HepG2 (cell line): ENCODE measurements around the gene PCYT2. TPM values are rescaled to one million over a fixed set of nuclear protein-coding genes. Genes with fewer than 3 reads are reported as not detected.

Experiments used
- ARID4A ChIP-seq: sonication (generic); formaldehyde crosslinking; IDR thresholded peaks from 2 replicates; pipeline ENCODE4 v1.5.0; 2020; ENCODE audit warnings: mild to moderate bottlenecking, missing genetic modification reagents, borderline replicate concordance
- CC2D1A ChIP-seq: sonication (generic); formaldehyde crosslinking; IDR thresholded peaks from 2 replicates; pipeline ENCODE4 v1.8.1; 2023; ENCODE audit warnings: mild to moderate bottlenecking, missing genetic modification reagents
- E2F1 ChIP-seq: sonication (generic); formaldehyde crosslinking; IDR thresholded peaks from 2 replicates; pipeline ENCODE4 v1.5.0; 2020; ENCODE audit warnings: missing genetic modification reagents
- GPN1 ChIP-seq: sonication (generic); formaldehyde crosslinking; IDR thresholded peaks from 2 replicates; pipeline ENCODE4 v1.5.1; 2020; ENCODE audit warnings: missing genetic modification reagents, borderline replicate concordance
- GTF2F1 ChIP-seq: fragments of 150-350 bp; IDR thresholded peaks from 2 replicates; pipeline ENCODE4 v1.6.1; 2014; ENCODE audit warnings: low read length
- HES4 ChIP-seq: sonication (generic); formaldehyde crosslinking; IDR thresholded peaks from 2 replicates; pipeline ENCODE4 v1.9.0; 2021; ENCODE audit warnings: mild to moderate bottlenecking, missing genetic modification reagents, borderline replicate concordance
- HNRNPK ChIP-seq: fragments of 200-400 bp; formaldehyde crosslinking; IDR thresholded peaks from 2 replicates; pipeline ENCODE4 v1.6.1; 2018; ENCODE audit warnings: low read length, low read depth, moderate library complexity, mild to moderate bottlenecking; ENCODE audit not compliant: poor library complexity, severe bottlenecking
- NKX3-1 ChIP-seq: sonication (generic); formaldehyde crosslinking; IDR thresholded peaks from 2 replicates; pipeline ENCODE4 v1.5.0; 2020; ENCODE audit warnings: missing genetic modification reagents
- SIX1 ChIP-seq: sonication (generic); formaldehyde crosslinking; IDR thresholded peaks from 2 replicates; pipeline ENCODE4 v1.4.0; 2020; ENCODE audit warnings: missing genetic modification reagents, borderline replicate concordance
- ZBTB20 ChIP-seq: sonication (generic); formaldehyde crosslinking; IDR thresholded peaks from 2 replicates; pipeline ENCODE4 v1.8.1; 2023; ENCODE audit warnings: missing genetic modification reagents, low read depth, mild to moderate bottlenecking, borderline replicate concordance
- ZEB1 ChIP-seq: IDR thresholded peaks from 2 replicates; pipeline ENCODE4 v1.6.1; 2012; ENCODE audit warnings: mild to moderate bottlenecking, low read depth, inconsistent platforms; ENCODE audit not compliant: insufficient replicate concordance
- ZFP82 ChIP-seq: sonication (generic); formaldehyde crosslinking; IDR thresholded peaks from 2 replicates; pipeline ENCODE4 v1.5.1; 2020; ENCODE audit warnings: mild to moderate bottlenecking, missing genetic modification reagents, borderline replicate concordance
- ZNF253 ChIP-seq: sonication (generic); formaldehyde crosslinking; IDR thresholded peaks from 2 replicates; pipeline ENCODE4 v1.8.0; 2022; ENCODE audit warnings: mild to moderate bottlenecking, missing genetic modification reagents, borderline replicate concordance
- ZNF275 ChIP-seq: sonication (generic); formaldehyde crosslinking; IDR thresholded peaks from 2 replicates; pipeline ENCODE4 v1.8.0; 2022; ENCODE audit warnings: missing genetic modification reagents, mild to moderate bottlenecking, inconsistent platforms, borderline replicate concordance
- ZNF563 ChIP-seq: sonication (generic); formaldehyde crosslinking; IDR thresholded peaks from 2 replicates; pipeline ENCODE4 v1.8.0; 2022; ENCODE audit warnings: mild to moderate bottlenecking, moderate library complexity, missing genetic modification reagents
- ZNF564 ChIP-seq: sonication (generic); formaldehyde crosslinking; IDR thresholded peaks from 2 replicates; pipeline ENCODE4 v1.8.1; 2023; ENCODE audit warnings: mild to moderate bottlenecking, missing genetic modification reagents
- ZSCAN12 ChIP-seq: sonication (generic); formaldehyde crosslinking; IDR thresholded peaks from 2 replicates; pipeline ENCODE4 v1.9.0; 2021; ENCODE audit warnings: mild to moderate bottlenecking, missing genetic modification reagents
- ZXDC ChIP-seq: sonication (generic); formaldehyde crosslinking; IDR thresholded peaks from 2 replicates; pipeline ENCODE4 v1.5.0; 2020; ENCODE audit warnings: mild to moderate bottlenecking, missing genetic modification reagents
- ZZZ3 ChIP-seq: sonication (generic); formaldehyde crosslinking; IDR thresholded peaks from 2 replicates; pipeline ENCODE4 v1.4.0; 2020; ENCODE audit warnings: missing genetic modification reagents, mild to moderate bottlenecking, borderline replicate concordance
- polyA plus RNA-seq, 8 experiments: library from polyadenylated mRNA; depleted of rRNA in 3 of 8; stranded (reverse) in 7 of 8; unstranded in 1 of 8; fragments of >200 nt; fragmentation: Illumina TruSeq in 4 of 8; extraction: Trizol in 4 of 8; gene quantifications; 2 replicates each; pipeline versions ENCODE4 v1.2.1 to v1.2.3, GENCODE V29; 2011 to 2016; ENCODE audit warnings: low read depth in 4 of 8, missing spikeins in 1 of 8, mixed read lengths in 1 of 8; ENCODE audit not compliant: insufficient read depth in 1 of 8
- total RNA-seq, 5 experiments: library from RNA; depleted of rRNA; stranded (reverse); fragments of >200 nt; fragmentation: Illumina TruSeq; extraction: Trizol; gene quantifications; 2 replicates each; pipeline ENCODE4 v1.2.3, GENCODE V29; 2016; ENCODE audit warnings: low read depth in 1 of 5

The PCYT2 gene
- total and polyA plus RNA-seq, 2 of the 13 experiments (the other 11 are each of a cell fraction or from before 2014, with no cell fraction given): 147 to 297 TPM

GRCh38 chr17:81871387-81872230 is 39.6 kb downstream of the PCYT2 start (continued):
- TF ChIP-seq ARID4A (CRISPR knock-in tag): peak; percentile 92
- peak; percentile 85 for TF ChIP-seq NKX3-1 (CRISPR knock-in tag)
- TF ChIP-seq ZFP82 (CRISPR knock-in tag): 0 out of 2 replicates have a peak, but pooled peaks have one; percentile 91
- peak; percentile 57 for TF ChIP-seq ZNF275
- TF ChIP-seq GPN1: no peak
- TF ChIP-seq ZNF253 (CRISPR knock-in tag): peak; percentile 89; the same call in 1 of the 2 replicates
- no peak for TF ChIP-seq SIX1 (CRISPR knock-in tag)
- TF ChIP-seq ZEB1: no peak
- peak; percentile 98 for TF ChIP-seq ZXDC (CRISPR knock-in tag)
- peak; percentile 74; the same call in 1 of the 2 replicates for TF ChIP-seq CC2D1A (CRISPR knock-in tag)
- peak; percentile 79 for TF ChIP-seq E2F1 (CRISPR knock-in tag)
- peak; percentile 99; the same call in 1 of the 2 replicates for TF ChIP-seq ZNF563 (CRISPR knock-in tag)
- TF ChIP-seq ZNF564 (CRISPR knock-in tag): peak; percentile 85; the same call in 1 of the 2 replicates
- peak; percentile 74 for TF ChIP-seq ZZZ3 (CRISPR knock-in tag)
- peak; percentile 58; the same call in 1 of the 2 replicates for TF ChIP-seq ZSCAN12 (CRISPR knock-in tag)
- TF ChIP-seq HNRNPK: peak; percentile 67
- peak; percentile 53 for TF ChIP-seq ZBTB20 (CRISPR knock-in tag)
- peak; percentile 99 for TF ChIP-seq HES4 (CRISPR knock-in tag)
- TF ChIP-seq GTF2F1: peak; percentile 74; the same call in 1 of the 2 replicates
